ENCODE results near the gene ZNF562. TPM values are rescaled to one million over a fixed set of nuclear protein-coding genes. Genes with fewer than 3 reads are reported as not detected.
"Not testable (repeated sequence)": the region's sequence is repeated elsewhere in the genome, so short reads cannot be mapped to it uniquely, and the experiment has no call there.

ZNF562 gene
- total RNA-seq, 2 experiments from 2014 or later, result 14.9 to 16.8 TPM

DNA sequence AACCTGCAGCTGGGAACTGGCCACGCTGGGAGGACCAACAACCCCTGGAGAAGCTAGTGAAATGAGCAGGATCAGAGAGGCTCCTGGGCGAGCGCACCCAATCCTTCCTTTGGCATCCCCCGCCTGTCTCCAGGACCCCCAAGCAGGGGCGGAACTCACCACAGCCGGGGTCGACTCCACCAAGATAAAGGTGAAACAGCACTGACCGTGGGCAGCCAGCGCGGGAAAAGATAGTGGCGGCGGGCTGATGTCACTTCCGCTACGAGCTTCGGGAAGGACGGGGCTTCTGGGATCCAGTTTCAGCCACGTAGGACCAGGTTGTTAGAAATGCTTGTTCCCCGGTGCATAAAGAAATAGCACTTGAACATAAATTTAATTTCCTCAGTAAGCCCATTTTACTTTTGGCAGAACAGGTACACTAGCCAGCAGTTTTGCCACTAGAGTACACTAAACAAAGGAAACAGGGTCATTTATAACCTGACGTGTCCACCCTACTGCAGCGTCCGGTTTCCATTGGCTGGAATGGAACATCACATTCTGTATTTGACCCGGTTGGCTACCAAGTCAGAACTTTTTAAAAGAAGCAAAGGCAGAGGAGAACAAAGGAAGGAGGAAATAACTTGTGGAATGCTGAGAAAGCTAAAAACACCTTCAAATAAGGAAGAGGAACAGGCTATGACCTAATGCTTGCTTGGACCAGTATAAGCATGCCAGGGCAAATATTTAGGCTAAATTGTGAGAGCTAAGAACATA is 25.5 kb upstream of the ZNF562 start:
- Histone ChIP-seq H3K79me2 (ENCODE audit: insufficient read depth, low read depth, low read length) (no peaks in the 10 kb centered on the region), H2AFZ (ENCODE audit: low read length) (no peak overlapping the region), H3K4me1 (ENCODE audit: insufficient read depth, low read length, poor library complexity, severe bottlenecking) (no peaks in the 10 kb centered on the region), H4K20me1 (ENCODE audit: insufficient read depth, low read length) (no peaks in the 10 kb centered on the region), H3K4me2 (ENCODE audit: low read length) (no peak overlapping the region), H3K4me3 (ENCODE audit: low read depth, low read length, poor library complexity, severe bottlenecking) (no peak overlapping the region), H3K36me3 (ENCODE audit: insufficient read depth, low read length) (no peaks in the 10 kb centered on the region), H3K9me3 (ENCODE audit: low read length) (no peaks in the 10 kb centered on the region), H3K27ac (ENCODE audit: low read depth, low read length, poor library complexity, severe bottlenecking) (no peak overlapping the region), H3K9me2 (ENCODE audit: insufficient read depth, low read length) (no peaks in the 10 kb centered on the region)
- no TSS peak for BruUV-seq (replicated peaks)
- no peak for TF ChIP-seq EZH2phosphoT487 (IDR thresholded peaks at IDR 0.05; ENCODE audit: borderline replicate concordance, low read depth, low read length)
- TF ChIP-seq, protein P1, sequence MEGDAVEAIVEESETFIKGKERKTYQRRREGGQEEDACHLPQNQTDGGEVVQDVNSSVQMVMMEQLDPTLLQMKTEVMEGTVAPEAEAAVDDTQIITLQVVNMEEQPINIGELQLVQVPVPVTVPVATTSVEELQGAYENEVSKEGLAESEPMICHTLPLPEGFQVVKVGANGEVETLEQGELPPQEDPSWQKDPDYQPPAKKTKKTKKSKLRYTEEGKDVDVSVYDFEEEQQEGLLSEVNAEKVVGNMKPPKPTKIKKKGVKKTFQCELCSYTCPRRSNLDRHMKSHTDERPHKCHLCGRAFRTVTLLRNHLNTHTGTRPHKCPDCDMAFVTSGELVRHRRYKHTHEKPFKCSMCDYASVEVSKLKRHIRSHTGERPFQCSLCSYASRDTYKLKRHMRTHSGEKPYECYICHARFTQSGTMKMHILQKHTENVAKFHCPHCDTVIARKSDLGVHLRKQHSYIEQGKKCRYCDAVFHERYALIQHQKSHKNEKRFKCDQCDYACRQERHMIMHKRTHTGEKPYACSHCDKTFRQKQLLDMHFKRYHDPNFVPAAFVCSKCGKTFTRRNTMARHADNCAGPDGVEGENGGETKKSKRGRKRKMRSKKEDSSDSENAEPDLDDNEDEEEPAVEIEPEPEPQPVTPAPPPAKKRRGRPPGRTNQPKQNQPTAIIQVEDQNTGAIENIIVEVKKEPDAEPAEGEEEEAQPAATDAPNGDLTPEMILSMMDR (conservative IDR thresholded peaks at IDR 0.05; ENCODE audit: low read length), result no peak
- no peak for DNase-seq (ENCODE audit: low spot score)
- intact Hi-C loops (cut with micrococcal nuclease; ENCODE audit: unreplicated experiment), result no loop called here
- CTCF ChIA-PET (ENCODE audit: unreplicated experiment), result no interaction called here
- POLR2A ChIA-PET, result no interaction called here

DNA sequence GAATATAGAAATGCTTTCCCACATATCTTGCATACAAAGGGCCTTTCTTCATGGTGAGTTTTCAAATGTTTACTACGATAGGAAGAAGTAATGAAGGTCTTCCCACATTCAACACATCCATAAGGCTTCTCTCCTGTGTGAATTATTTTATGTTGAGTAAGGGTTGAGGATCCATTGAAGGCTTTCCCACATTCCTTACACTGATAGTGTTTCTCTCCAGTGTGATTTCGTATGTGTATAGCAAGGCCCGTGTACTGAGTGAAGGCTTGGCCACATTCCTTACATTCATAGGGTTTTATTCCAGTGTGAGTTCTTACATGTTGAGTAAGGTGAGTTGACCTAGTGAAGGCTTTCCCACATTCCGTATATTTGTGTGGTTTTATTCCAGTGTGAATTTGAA is 15.4 kb upstream of the ZNF562 start:
- intact Hi-C loops (cut with micrococcal nuclease; ENCODE audit: unreplicated experiment); DNase-seq (ENCODE audit: low spot score); CTCF ChIA-PET (ENCODE audit: unreplicated experiment); BruUV-seq (replicated peaks); H3K79me2 ChIP-seq (ENCODE audit: insufficient read depth, low read depth, low read length); H2AFZ ChIP-seq (ENCODE audit: low read length); H3K4me3 ChIP-seq (ENCODE audit: low read depth, low read length, poor library complexity, severe bottlenecking); H3K4me2 ChIP-seq (ENCODE audit: low read length); POLR2A ChIA-PET; H3K9me2 ChIP-seq (ENCODE audit: insufficient read depth, low read length); H3K27ac ChIP-seq (ENCODE audit: low read depth, low read length, poor library complexity, severe bottlenecking); H4K20me1 ChIP-seq (ENCODE audit: insufficient read depth, low read length); H3K4me1 ChIP-seq (ENCODE audit: insufficient read depth, low read length, poor library complexity, severe bottlenecking); H3K36me3 ChIP-seq (ENCODE audit: insufficient read depth, low read length); H3K9me3 ChIP-seq (ENCODE audit: low read length): not testable (repeated sequence)

DNA sequence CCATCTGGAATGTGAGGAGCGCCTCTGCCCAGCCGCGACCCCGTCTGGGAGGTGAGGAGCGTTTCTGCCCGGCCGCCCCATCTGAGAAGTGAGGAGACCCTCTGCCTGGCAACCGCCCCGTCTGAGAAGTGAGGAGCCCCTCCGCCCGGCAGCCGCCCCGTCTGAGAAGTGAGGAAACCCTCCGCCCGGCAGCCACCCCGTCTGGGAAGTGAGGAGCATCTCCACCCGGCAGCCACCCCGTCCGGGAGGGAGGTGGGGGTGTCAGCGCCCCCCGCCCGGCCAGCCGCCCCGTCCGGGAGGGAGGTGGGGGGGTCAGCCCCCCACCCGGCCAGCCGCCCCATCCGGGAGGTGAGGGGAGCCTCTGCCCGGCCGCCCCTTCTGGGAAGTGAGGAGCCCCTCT is 5.1 kb upstream of the ZNF562 start:
- H3K36me3 ChIP-seq (ENCODE audit: insufficient read depth, low read length); H3K27ac ChIP-seq (ENCODE audit: low read depth, low read length, poor library complexity, severe bottlenecking); H3K9me3 ChIP-seq (ENCODE audit: low read length); CTCF ChIA-PET (ENCODE audit: unreplicated experiment); DNase-seq (ENCODE audit: low spot score); intact Hi-C loops (cut with micrococcal nuclease; ENCODE audit: unreplicated experiment); H3K79me2 ChIP-seq (ENCODE audit: insufficient read depth, low read depth, low read length); H3K4me1 ChIP-seq (ENCODE audit: insufficient read depth, low read length, poor library complexity, severe bottlenecking); POLR2A ChIA-PET; H3K4me2 ChIP-seq (ENCODE audit: low read length); H3K4me3 ChIP-seq (ENCODE audit: low read depth, low read length, poor library complexity, severe bottlenecking); BruUV-seq (replicated peaks); H2AFZ ChIP-seq (ENCODE audit: low read length); H4K20me1 ChIP-seq (ENCODE audit: insufficient read depth, low read length); H3K9me2 ChIP-seq (ENCODE audit: insufficient read depth, low read length): not testable (repeated sequence)

DNA sequence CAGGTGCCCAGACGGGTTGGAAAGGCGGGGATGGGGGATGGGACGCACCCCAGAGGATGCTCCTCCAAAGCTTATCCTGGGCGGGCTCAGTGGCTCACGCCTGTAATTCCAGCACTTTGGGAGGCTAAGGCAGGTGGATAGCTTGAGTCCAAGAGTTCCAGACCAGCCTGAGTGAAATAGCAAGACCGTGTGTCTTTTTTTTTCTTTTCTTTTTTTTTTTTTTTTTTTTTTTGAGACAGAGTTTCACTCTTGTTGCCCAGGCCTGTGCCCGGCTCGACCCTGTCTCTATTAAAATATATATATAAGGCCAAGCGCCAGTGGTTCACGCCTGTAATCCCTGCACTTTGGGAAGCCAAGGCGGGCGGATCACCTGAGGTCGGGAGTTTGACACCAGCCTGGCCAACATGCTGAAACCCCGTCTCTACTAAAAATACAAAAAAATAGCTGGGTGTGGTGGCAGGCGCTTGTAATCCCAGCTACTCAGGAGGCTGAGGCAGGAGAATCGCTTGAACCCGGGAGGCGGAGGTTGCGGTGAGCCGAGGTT is 530 bp upstream of the ZNF562 start:
- Histone ChIP-seq H3K27ac (ENCODE audit: low read depth, low read length, poor library complexity, severe bottlenecking) (peak overlapping the region; percentile 55), H3K9me3 (ENCODE audit: low read length) (peaks cover 24% of the 10 kb centered on the region), H3K4me2 (ENCODE audit: low read length) (peak overlapping the region; percentile 64), H3K4me3 (ENCODE audit: low read depth, low read length, poor library complexity, severe bottlenecking) (peak overlapping the region; percentile 75), H3K79me2 (ENCODE audit: insufficient read depth, low read depth, low read length) (peaks cover 29% of the 10 kb centered on the region), H2AFZ (ENCODE audit: low read length) (peak overlapping the region; percentile 92), H3K36me3 (ENCODE audit: insufficient read depth, low read length) (peaks cover 38% of the 10 kb centered on the region)
- H4K20me1 ChIP-seq (ENCODE audit: insufficient read depth, low read length); POLR2A ChIA-PET; H3K4me1 ChIP-seq (ENCODE audit: insufficient read depth, low read length, poor library complexity, severe bottlenecking); CTCF ChIA-PET (ENCODE audit: unreplicated experiment); H3K9me2 ChIP-seq (ENCODE audit: insufficient read depth, low read length); DNase-seq (ENCODE audit: low spot score): not testable (repeated sequence)
- intact Hi-C loops (cut with micrococcal nuclease; ENCODE audit: unreplicated experiment), result loop anchor here (2.0 kb wide), 1 partner anchor 93 kb away; the partner anchor contains the start of gene ZNF846
- TSS peak; percentile 89 for BruUV-seq (replicated peaks)

Data from OCI-LY7 (cell line).